GM10847 (cell line): ENCODE results near the gene HOXD1.

Experiments used
- POLR2A ChIP-seq: IDR thresholded peaks from 2 replicates; pipeline ENCODE4 v1.6.1; 2011; ENCODE audit not compliant: insufficient read length; ENCODE audit errors: extremely low read depth

HOXD1 gene

GRCh38 chr2:176187899-176188773 lies at the start of gene HOXD1:
Gene HOXD1, plus strand, starts transcription at chr2:176188668. Its CDS starts 134 bp downstream, at chr2:176188802.
- TF ChIP-seq POLR2A, result no peak

DNA sequence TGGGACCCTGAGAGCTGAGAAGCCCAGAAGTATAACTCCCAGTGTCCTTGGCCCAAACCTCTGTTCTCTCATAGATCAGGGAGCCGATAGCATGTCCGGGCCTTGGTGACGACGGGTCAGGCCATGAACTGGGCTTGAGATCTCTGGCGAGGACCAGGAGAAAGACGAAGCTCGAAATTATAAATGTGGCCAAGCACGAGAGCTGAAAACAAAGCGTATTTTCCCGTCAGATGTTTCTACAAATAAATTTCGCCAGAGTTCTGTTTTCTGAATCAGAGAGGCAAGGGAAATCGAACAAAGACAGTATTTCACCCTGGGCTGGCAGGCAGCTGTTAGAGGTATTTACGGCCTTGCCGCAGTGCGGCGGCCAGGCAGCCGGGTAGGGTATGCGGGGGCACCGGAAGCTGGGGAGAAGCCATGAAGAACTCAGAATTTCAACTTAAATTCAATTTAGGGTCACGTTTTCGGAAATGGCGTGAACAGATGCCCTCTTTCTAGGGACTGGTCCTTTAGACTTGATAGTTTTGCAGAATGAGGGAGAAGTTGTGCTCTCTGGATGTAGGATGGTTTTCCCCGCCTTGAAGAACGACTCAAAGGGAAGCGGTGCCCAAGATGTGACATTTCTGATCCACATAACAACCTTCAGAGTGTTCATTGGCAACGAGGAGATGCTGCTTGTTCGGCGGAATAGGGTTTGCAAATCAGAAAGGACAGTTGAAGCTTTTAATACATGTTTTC lies 49.4 kb upstream of the HOXD1 start:
- no peak for TF ChIP-seq POLR2A

DNA sequence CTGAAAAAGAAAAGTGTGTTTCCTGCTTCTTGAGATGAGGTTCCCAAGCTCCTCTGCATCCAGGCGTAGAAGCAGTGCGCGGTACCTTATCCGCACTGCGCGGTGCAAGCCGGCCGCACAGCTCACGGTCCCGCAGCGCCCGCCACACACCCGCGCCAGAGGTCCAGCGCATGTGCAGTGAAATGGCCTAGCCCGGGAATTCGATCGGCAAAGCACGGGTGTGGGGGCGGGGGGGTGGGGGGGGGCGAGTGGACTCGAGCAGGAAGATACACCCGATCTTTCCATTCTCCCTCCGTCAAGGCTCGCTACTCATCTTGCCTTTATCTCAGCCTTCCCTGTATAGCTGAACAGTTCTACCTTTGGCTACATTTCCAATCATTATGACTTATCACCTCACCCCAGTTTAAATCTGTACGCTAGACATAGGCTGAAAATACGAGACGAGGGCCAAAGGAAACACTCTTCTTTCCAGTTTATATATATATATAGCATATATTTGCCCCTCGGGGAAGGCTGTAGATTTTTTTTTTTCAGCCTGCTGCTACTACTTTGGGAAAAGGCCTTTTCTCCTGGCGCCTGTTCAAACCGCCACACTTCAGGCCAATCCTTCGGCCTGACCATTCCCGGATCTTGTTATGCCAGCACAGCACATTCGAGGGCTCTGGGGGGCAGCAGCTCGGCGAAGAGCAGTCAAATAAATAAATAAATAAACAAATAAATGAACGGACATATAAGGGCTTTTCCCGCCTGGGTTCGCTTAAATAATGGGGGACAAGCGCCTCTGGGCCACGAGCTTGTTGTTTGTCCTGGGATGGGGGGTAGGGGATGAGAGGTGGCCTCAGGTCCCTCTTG lies 48.6 kb upstream of the HOXD1 start:
- TF ChIP-seq POLR2A, result no peak

GRCh38 chr2:176140513-176141317 lies 47.8 kb upstream of the HOXD1 start:
- no peak for TF ChIP-seq POLR2A

GRCh38 chr2:176142281-176142680 lies 46.2 kb upstream of the HOXD1 start:
- TF ChIP-seq POLR2A, result no peak

- TF ChIP-seq POLR2A, result no peak
Measured at GRCh38 chr2:176145085-176145969, 43.1 kb upstream of the HOXD1 start.

- no peak for TF ChIP-seq POLR2A
Measured at GRCh38 chr2:176146101-176146500, 42.4 kb upstream of the HOXD1 start.

- no peak for TF ChIP-seq POLR2A
Measured at GRCh38 chr2:176146645-176147044, 41.8 kb upstream of the HOXD1 start.

GRCh38 chr2:176147210-176147799 lies 41.2 kb upstream of the HOXD1 start:
- TF ChIP-seq POLR2A, result no peak

DNA sequence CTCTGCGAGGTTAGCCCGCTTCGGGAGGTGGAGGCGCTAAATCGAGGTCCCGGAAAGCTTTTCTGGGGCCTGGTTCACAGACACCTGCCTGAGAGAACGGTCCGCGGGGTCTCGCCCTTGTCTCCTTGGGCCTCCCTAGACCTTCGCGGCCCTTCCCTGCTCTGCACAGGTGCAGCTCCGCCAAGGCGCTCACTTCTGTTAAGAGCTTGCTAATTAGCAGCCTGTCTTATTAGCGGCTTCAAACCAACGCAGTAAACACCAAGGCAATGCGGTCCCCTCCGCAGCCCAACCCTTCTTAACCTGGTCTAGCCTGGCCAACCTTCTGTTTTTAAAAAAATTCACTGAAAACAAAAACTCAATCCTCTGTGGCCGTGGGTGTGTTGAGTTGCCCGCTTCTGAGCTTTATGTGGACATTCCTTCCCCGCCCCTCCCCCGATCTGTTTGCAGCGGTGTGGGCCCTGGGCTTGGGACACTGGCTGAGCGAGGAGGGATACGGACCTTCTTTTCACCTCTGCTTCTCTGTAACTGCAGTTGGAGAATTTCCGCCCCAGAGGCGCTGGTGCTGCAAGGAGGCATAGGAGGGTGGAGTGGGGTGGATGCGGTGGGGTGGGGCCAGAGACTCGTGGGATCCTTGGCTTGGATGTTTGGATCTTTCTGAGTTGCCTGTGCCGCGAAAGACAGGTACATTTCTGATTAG lies 40.5 kb upstream of the HOXD1 start:
- no peak for TF ChIP-seq POLR2A

- TF ChIP-seq POLR2A, result no peak
Measured at GRCh38 chr2:176148751-176149421, 39.6 kb upstream of the HOXD1 start.

GRCh38 chr2:176149481-176149938 lies 39.0 kb upstream of the HOXD1 start:
- no peak for TF ChIP-seq POLR2A
